HG02870 (cell line): ENCODE data around the gene EVI5L.
"Not testable (repeated sequence)": the region's sequence is repeated elsewhere in the genome, so short reads cannot be mapped to it uniquely, and the experiment has no call there.

Source experiments
- ATAC-seq: cut with Tn5 transposase; IDR thresholded peaks from one replicate; pipeline ENCODE4 v1.9.1; 2021; ENCODE audit warnings: mild to moderate bottlenecking, moderate library complexity; ENCODE audit not compliant: unreplicated experiment

The EVI5L gene

GRCh38 chr19:7845390-7846154 lies 15.6 kb downstream of the EVI5L start:
- no peak for ATAC-seq

DNA sequence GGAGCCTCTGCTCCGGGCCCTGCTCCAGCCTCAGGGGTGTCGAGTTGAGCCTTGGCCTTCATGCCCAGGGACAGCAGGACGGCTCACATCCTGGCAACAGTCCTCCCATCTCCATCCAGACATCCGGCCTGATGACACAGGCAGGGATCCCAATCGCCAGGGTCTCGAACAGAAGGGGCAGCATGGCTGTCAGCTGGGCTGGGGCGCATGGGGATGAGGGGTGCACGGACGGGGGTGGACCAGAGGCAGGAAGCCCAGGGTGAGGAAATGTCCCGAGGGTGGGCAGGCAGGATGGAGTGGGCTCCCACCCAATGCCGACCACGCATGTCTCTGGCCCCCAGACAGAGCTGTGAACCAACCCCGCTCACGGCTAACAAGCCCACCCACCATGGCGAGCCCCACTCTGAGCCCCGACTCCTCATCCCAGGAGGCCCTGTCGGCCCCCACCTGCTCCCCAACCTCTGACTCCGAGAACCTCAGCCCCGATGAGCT lies 16.2 kb downstream of the EVI5L start:
- no peak for ATAC-seq

DNA sequence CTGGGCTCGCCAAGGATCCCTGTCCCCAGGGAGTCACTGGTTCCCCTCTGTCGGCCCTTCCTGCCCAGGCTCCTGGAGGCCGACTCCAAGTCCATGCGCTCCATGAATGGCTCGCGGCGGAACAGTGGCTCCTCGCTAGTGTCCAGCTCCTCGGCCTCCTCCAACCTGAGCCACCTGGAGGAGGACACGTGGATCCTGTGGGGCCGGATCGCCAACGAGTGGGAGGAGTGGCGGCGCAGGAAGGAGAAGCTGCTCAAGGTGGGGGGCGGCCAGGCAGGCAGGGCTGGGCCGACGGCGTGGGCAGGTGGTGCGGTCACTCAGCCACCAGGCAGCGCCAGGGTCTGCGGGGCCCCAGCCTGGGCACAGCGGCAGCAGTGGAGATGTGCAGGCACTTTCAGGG lies 17.6 kb downstream of the EVI5L start:
- no peak for ATAC-seq

DNA sequence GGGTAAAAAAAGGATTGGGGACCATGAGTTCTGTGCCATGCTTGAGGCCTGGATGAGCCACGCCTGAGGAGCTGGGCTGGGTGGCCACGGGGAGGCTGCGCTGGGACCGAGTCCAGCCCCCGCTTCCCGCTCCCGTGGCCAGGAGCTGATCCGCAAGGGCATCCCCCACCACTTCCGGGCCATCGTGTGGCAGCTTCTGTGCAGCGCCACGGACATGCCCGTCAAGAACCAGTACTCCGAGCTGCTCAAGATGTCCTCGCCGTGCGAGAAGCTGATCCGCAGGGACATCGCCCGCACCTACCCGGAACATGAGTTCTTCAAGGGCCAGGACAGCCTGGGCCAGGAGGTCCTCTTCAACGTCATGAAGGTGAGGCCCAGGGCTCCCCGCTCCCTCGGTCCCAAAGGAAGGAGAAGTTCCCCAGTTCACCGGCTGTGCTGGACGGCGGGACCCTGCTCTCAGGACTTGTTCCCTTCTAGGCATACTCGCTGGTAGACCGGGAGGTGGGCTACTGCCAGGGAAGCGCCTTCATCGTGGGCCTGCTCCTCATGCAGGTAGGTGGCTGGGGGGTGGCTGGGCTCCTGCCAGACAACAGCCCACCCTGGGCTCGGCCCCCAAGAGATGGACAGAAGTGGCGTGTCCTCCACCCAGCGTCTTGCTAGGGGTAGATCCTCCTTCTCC lies 18.9 kb downstream of the EVI5L start:
- ATAC-seq, result no peak

GRCh38 chr19:7849631-7849999 lies 19.6 kb downstream of the EVI5L start:
- no peak for ATAC-seq

DNA sequence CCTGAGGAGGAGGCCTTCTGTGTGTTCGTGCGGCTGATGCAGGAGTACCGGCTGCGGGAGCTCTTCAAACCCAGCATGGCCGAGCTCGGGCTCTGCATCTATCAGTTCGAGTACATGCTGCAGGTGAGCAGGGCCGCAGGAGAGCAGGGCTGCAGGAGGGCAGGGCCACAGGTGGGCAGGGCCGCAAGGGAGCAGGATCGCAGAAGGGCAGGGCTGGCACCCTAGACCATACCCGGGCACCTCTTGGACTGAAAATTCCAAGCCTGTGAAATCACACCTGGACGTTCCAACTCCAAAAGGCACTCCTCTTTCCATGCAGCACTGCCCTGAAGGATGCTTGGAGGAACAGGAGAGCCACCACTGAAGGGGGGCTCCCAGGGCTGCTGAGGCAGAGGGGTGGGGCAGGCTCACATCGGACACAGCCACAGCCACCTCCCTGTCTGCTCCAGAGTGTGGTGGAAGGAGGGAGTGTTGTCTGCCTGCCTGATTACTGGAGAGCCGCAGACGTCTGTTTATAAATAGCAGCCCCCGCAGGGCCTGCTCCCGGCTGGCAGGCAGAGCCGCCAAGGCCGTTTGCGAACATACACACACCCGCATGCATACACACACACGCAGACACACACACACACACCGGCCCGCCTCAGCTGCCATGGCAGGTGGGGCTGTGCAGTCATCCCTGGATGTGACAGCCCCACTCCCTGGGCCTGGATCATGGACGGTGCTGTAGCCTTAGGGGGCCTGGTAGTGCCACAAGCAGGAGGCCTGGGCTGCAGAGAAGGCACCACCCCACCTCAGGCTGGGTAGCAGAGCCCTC lies 20.2 kb downstream of the EVI5L start:
- ATAC-seq, result no peak

DNA sequence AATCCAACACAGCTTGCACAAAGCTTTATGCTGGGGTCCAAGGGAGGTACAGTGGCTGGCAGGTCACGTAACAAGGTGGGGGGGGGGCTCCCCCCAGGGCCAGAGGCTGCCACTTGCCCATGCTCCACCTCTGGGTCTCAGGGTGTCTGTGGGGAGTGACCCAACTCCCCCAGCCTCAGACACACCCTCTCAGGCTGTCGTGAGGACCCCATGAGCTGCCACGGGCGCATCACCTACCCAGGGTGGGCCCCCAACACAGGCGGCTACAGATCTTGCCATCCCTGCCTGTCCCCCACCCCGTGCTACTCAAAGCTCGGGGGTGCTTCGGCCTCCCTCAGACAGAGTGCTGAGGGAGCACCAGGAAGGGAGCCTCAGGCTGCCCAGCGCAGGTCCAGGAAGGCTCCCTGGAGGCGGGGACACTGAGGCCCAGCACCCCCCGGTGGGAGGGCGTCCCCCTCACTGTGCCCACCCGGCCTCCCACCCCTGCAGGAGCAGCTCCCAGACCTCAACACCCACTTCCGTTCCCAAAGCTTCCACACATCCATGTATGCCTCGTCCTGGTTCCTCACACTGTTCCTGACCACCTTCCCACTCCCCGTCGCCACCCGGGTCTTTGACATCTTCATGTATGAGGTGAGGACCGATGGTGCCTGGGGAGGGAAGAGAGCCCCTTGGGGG lies 21.1 kb downstream of the EVI5L start:
- no peak for ATAC-seq

DNA sequence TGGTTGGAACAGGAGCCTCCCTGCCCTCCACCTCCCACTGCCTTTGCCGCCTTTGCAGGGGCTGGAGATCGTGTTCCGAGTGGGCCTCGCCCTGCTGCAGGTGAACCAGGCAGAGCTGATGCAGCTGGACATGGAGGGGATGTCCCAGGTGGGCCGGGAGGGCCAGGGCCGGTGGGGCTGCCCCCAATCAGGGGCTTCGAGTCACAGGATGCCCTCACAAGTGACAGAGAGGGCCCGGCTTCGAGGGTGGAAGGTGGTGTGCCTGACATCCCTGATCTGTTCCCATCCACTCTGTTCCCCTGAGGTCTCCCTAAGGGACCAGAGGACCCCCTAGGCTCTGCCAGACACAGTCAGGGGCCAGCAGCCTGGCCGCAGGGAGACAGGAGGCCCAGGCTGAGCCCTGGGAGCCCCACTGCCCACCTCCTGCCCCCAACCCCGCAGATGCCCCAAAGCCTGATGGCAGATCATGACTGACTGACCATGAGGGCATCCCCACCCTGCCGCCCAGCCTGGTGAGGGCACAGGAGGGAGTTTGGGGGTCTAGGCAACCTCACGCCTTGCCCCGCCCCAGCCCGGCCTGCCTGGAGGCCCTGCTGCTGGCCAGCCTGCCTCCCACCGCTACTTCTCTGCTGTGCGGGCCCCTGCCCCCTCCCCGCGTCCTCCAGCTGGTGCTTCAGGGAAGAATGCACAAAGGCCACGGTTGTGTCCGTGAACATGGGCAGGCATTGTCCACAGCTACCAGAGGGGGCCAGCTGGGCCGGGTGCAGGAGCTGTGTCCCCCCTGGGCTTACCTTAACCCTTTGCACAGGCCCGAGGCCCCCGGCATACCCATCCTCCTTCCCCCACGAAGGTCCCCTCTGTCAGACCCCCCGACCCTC lies 21.8 kb downstream of the EVI5L start:
- no peak for ATAC-seq

- ATAC-seq, result no peak
Measured at GRCh38 chr19:7852851-7853769, 23.1 kb downstream of the EVI5L start.

DNA sequence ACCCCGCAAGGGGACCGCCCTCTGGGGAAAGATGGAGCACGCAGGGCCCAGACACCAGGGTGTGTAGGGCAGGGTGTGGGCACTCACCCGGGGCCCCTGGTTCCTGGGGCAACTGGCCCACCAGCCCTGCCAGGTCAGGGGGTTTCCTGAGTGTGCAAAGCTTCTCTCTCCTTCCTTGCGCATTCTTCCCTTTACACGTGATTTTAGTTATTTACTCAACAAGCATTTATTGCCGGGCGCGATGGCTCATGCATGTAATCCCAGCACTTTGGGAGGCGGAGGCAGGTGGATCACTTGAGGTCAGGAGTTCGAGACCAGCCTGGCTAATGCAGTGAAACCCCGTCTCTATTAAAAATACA lies 23.7 kb downstream of the EVI5L start:
- ATAC-seq, result no peak

DNA sequence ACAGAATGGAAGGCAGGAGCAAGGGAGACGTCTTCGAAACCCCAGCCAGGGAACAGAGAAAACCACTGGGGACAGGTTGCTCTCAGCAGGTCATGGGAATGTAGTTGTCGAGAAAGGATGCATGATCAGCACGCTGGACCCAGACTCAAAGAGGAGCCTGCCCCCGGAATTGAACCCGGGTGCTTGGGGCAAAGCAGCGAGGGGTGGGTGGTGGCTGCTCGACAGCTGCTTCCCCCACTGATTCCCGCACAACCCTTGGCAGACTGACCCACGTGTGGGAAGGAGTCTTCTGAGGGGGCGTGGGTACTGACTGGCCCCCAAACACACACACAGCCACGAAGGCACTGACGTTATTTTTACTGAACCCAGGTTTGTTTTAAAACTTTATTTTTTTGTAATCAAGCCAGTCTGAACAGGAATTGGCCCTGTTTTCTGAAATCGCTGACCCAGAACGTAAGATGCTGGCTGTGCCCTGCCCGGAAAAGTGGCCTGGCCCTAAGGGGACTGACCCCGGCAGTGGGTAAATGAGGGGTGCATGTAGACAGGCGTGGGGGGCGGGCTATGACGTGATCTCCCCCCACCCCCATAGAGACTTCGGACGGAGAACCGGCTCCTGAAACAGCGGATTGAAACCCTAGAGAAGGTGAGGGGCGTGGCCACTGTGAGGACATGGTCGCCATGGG lies 25.5 kb downstream of the EVI5L start:
- no peak for ATAC-seq

- no peak for ATAC-seq
Measured at GRCh38 chr19:7856109-7856591, 26.1 kb downstream of the EVI5L start.

DNA sequence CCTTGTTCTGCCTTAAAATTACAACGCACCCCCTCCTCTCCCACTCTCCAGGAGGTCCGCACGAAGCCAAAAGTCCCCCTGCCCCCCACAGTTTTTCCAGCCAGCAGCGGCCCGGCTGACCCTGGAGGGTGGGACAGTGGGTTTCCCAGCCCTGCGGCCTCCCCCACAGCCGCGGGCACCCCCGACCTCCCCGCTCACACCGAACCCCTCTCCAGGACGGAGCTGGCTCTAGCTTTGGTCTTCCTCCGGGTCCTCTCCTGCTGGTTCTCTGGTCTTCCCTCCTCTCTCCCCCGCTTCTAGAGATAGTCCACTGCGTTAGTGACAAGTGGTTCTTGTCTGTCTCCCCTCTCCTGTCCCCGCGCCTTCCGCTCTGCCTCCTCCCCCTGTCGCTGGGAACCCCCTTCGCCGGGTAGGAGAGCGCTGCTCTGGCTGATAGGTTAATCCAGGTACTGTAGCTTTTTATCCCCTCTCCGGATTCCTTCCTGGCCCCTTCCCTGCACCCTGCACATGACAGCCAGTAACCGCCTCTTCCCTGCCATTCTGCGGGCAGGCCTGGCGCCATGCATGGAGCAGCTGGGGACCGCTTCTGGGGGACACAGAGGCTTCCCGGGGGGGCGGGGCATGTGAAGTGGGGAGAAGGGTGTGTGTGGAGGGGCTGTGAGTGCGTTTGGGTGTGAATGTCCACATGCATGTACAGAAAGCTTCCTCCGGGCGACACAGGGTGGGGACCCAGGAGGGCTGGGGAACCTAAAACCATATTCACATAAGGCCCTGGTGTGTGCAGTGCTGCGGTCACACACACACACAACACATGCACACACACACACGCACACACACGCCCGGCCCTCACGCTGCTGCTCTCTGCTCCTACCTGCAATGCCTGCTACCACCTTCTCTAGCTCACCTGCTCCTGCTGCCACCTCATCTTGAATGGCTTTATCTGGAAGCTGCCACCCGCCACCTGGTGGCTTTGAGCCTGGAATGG lies 27.0 kb downstream of the EVI5L start:
- ATAC-seq, result no peak

GRCh38 chr19:7857727-7858108 lies 27.7 kb downstream of the EVI5L start:
- no peak for ATAC-seq

GRCh38 chr19:7858109-7858770 lies 28.2 kb downstream of the EVI5L start:
- no peak for ATAC-seq

DNA sequence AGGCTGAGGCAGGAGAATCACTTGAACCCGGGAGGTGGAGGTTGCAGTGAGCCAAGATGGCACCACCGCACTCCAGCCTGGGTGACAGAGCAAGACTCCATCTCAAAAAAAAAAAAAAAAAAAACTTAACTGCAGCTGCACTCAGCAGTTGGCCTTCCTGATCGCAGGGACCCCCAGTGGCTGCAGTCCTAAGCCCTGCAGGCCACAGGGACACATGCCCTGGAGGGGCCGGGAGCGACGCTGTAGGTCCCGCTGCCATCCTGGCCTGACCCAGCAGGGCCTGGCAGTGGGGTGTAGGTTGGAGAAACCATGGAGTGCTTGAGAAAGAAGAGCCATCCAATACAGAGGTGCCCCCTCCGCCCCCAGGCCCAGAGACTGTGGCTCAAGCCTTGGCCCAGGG lies 29.1 kb downstream of the EVI5L start:
- ATAC-seq, result not testable (repeated sequence)
